Endothelial cell (in vitro differentiated cells): Measurements from ENCODE around the gene GIN1. TPM values are rescaled to one million over a fixed set of nuclear protein-coding genes. Genes with fewer than 3 reads are reported as not detected.
"Not testable (repeated sequence)": the region's sequence is repeated elsewhere in the genome, so short reads cannot be mapped to it uniquely, and the experiment has no call there.

Source experiments
- DNase-seq: peaks from one replicate; pipeline ENCODE4 v3.0.0; 2021; ENCODE audit warnings: low spot score
- H3K27ac Mint-ChIP-seq: one replicate; pipeline ENCODE4 v1.8.0; 2021; ENCODE audit warnings: mixed read lengths, inconsistent platforms; ENCODE audit not compliant: unreplicated experiment
- H3K27me3 Mint-ChIP-seq: one replicate; pipeline ENCODE4 v1.8.0; 2021; ENCODE audit warnings: mild to moderate bottlenecking, moderate library complexity, mixed read lengths, inconsistent platforms; ENCODE audit not compliant: unreplicated experiment
- H3K36me3 Mint-ChIP-seq: one replicate; pipeline ENCODE4 v1.8.0; 2021; ENCODE audit warnings: mild to moderate bottlenecking, low read depth, mixed read lengths, inconsistent platforms; ENCODE audit not compliant: unreplicated experiment
- H3K4me1 Mint-ChIP-seq: one replicate; pipeline ENCODE4 v1.8.0; 2021; ENCODE audit warnings: mild to moderate bottlenecking, mixed read lengths, inconsistent platforms; ENCODE audit not compliant: unreplicated experiment
- H3K4me3 Mint-ChIP-seq: one replicate; pipeline ENCODE4 v1.8.0; 2021; ENCODE audit warnings: mild to moderate bottlenecking, mixed read lengths, inconsistent platforms; ENCODE audit not compliant: unreplicated experiment
- H3K9me3 Mint-ChIP-seq: one replicate; pipeline ENCODE4 v1.8.0; 2021; ENCODE audit warnings: mixed read lengths, inconsistent platforms; ENCODE audit not compliant: unreplicated experiment
- total RNA-seq: library from RNA; stranded (reverse); fragmentation: NEBNext Ultra II Directional; extraction: Animal tissue kit (Norgen Biotek cat#: 25700); gene quantifications from one replicate; pipeline ENCODE4 v1.2.1, GENCODE V29; 2021; ENCODE audit not compliant: unreplicated experiment
- TF ChIP-seq, protein P1 (sequence below): fragments of 200-600 bp; sonication (generic); IDR thresholded peaks from one replicate; pipeline ENCODE4 v1.5.0; 2021; ENCODE audit warnings: antibody characterized with exemption; ENCODE audit not compliant: unreplicated experiment

Gene GIN1
- total RNA-seq, 1 donor from 2014 or later = 3.7 TPM

- H3K27ac Mint-ChIP-seq = no peak overlapping the region
- DNase-seq = no peak
- no peaks in the 10 kb centered on the region for H3K9me3 Mint-ChIP-seq
- TF ChIP-seq, protein P1, sequence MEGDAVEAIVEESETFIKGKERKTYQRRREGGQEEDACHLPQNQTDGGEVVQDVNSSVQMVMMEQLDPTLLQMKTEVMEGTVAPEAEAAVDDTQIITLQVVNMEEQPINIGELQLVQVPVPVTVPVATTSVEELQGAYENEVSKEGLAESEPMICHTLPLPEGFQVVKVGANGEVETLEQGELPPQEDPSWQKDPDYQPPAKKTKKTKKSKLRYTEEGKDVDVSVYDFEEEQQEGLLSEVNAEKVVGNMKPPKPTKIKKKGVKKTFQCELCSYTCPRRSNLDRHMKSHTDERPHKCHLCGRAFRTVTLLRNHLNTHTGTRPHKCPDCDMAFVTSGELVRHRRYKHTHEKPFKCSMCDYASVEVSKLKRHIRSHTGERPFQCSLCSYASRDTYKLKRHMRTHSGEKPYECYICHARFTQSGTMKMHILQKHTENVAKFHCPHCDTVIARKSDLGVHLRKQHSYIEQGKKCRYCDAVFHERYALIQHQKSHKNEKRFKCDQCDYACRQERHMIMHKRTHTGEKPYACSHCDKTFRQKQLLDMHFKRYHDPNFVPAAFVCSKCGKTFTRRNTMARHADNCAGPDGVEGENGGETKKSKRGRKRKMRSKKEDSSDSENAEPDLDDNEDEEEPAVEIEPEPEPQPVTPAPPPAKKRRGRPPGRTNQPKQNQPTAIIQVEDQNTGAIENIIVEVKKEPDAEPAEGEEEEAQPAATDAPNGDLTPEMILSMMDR = no peak
- no peak overlapping the region for H3K4me3 Mint-ChIP-seq
- peaks cover 3% of the 10 kb centered on the region for H3K4me1 Mint-ChIP-seq
- H3K36me3 Mint-ChIP-seq = peaks cover 9% of the 10 kb centered on the region
- no peaks in the 10 kb centered on the region for H3K27me3 Mint-ChIP-seq
These were observed 25.3 kb upstream of the GIN1 start for GRCh38 chr5:103145196-103145595.

GRCh38 chr5:103142132-103142531, 22.2 kb upstream of the GIN1 start:
- peaks cover 20% of the 10 kb centered on the region for H3K36me3 Mint-ChIP-seq
- not testable (repeated sequence) for H3K9me3 Mint-ChIP-seq, H3K27me3 Mint-ChIP-seq, DNase-seq, H3K27ac Mint-ChIP-seq, H3K4me3 Mint-ChIP-seq, H3K4me1 Mint-ChIP-seq

DNA sequence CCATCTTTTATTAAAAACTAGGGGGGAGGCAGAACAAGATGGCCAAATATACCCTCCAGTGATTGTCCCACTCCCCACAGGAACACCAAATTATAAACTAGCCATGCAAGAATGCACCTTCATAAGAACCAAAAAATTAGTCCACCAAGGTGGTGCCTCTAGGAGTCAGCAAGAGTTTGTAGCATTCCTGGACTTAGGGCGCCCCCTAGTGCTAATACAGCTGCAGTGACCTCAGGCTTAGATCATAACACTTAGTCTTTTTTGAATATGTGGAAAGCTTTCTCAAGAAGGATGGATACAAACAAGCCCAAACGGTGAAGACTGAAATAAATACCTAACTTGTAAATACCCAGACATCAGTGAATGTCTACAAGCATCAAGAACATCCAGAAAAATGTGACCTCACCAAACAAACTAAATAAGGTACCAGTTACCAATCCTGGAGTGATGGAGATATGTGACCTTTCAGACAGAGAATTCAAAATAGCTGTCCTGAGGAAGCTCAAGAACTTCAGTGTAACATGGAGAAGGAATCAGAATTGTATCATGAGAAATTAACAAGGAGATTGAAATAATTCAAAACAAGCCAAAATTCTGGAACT, 19.4 kb upstream of the GIN1 start:
- TF ChIP-seq, protein P1 = peak; percentile 88
- peak; percentile 78 for DNase-seq
- Mint-ChIP-seq H3K4me1 (peaks cover 5% of the 10 kb centered on the region), H3K36me3 (peaks cover 20% of the 10 kb centered on the region), H3K27ac (no peak overlapping the region), H3K27me3 (no peaks in the 10 kb centered on the region), H3K9me3 (no peaks in the 10 kb centered on the region), H3K4me3 (no peak overlapping the region)

GRCh38 chr5:103138202-103138690, 18.3 kb upstream of the GIN1 start:
- no peak overlapping the region for H3K4me3 Mint-ChIP-seq
- TF ChIP-seq, protein P1 = no peak
- H3K36me3 Mint-ChIP-seq = peaks cover 20% of the 10 kb centered on the region
- no peaks in the 10 kb centered on the region for H3K27me3 Mint-ChIP-seq
- H3K9me3 Mint-ChIP-seq = no peaks in the 10 kb centered on the region
- no peak overlapping the region for H3K27ac Mint-ChIP-seq
- H3K4me1 Mint-ChIP-seq = peaks cover 5% of the 10 kb centered on the region
- no peak for DNase-seq

DNA sequence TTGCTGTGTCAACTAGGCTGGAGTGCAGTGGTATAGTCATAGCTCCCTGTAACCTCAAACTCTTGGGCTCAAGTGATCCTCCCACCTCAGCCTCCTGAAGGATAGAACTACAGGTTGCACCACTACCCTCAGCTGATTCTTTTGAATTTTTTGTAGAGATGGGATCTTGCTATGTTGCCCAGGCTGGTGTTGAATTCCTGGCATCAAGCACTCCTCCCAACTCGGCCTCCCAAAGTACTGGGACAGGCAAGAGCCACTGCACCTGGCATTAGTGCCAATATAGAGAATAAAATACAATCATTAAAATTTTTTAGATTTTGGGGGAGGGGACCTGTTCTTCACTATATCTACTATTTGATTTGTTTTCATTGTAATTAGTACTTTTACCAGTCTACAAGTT, 15.5 kb upstream of the GIN1 start:
- no peaks in the 10 kb centered on the region for H3K27me3 Mint-ChIP-seq
- H3K27ac Mint-ChIP-seq = no peak overlapping the region
- no peak overlapping the region for H3K4me3 Mint-ChIP-seq
- DNase-seq = no peak
- TF ChIP-seq, protein P1 = no peak
- H3K4me1 Mint-ChIP-seq = peaks cover 3% of the 10 kb centered on the region
- H3K36me3 Mint-ChIP-seq = peaks cover 12% of the 10 kb centered on the region
- H3K9me3 Mint-ChIP-seq = no peaks in the 10 kb centered on the region
